ENCODE data around the gene HOXC5.

HOXC5 gene

GRCh38 chr12:54006559-54007220 lies 26.2 kb upstream of the HOXC5 start:
- DNase-seq (ENCODE audit: low read depth): no peak

GRCh38 chr12:54007538-54008259 lies 25.2 kb upstream of the HOXC5 start:
- no peak for DNase-seq (ENCODE audit: low read depth)

DNA sequence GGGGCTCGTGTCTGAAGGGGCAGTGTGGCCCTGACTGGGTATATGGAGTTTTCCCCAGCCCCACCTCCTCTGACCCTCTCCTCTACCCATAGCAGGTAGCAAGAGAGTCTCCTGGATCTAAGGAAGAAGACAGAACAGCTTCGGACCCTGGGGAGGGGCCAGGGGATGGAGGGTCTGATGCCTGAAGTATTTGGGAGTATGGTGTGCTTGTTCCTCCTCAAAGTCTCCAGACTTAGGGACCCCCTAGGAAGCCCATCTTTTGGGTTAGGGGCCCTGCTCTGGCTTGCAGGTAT lies 24.6 kb upstream of the HOXC5 start:
- DNase-seq (ENCODE audit: low read depth): no peak

DNA sequence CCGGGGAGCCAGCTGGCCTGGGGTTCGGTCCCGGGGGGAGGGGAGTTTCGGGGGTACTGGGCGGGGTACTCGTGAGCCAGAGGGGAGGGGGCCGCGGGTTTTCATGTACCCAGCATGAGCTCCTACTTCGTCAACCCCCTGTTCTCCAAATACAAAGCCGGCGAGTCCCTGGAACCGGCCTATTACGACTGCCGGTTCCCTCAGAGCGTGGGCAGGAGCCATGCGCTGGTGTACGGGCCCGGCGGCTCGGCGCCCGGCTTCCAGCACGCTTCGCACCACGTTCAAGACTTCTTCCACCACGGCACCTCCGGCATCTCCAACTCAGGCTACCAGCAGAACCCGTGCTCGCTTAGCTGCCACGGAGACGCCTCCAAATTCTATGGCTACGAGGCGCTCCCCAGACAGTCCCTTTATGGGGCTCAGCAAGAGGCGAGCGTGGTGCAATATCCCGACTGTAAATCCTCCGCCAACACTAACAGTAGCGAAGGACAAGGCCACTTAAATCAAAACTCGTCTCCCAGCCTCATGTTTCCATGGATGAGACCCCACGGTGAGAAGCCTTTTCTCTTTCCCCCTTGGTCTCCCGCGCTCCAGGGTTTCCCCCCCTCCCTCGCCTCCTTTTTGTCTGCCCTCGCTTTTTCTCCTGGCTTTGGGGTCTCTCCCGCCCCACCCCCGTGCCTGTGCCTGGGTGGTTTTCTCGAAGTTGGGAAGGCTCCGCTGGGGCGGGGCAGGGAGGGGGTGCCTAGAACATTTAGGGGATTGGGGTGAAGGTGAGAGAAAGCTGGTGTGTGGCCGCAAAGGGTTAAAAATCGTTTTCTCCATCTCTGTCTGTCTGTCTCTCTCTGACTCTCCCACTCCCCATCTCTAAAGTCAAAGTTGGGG lies 23.4 kb upstream of the HOXC5 start:
- DNase-seq (ENCODE audit: low read depth): no peak

- DNase-seq (ENCODE audit: low read depth): no peak
These were observed 22.5 kb upstream of the HOXC5 start for GRCh38 chr12:54010053-54010971.

DNA sequence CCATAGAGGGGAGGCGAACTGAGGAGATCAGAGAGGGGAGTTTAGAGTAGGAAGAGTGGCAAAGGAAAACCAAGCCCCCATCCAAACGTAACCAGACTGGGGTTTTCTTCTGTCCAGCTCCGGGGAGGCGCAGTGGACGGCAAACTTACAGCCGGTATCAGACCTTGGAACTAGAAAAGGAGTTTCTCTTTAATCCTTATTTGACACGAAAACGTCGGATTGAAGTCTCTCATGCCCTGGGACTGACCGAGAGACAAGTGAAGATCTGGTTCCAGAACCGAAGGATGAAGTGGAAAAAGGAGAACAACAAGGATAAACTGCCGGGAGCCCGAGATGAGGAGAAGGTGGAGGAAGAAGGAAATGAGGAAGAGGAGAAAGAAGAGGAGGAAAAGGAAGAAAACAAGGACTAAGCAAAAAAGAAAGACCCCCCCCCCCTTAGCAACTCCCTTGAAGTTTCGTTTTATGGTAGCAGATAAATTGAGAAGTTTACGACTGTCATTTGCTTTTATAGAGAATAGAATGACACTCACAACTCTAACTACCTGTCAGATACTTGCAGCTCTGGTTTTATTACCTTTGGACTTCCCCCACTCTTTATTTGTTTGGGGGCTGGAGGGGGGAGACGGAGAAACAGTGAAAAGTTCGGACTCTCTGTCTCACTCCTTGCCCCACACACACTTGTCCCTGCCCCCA lies 21.7 kb upstream of the HOXC5 start:
- DNase-seq (ENCODE audit: low read depth): no peak

DNA sequence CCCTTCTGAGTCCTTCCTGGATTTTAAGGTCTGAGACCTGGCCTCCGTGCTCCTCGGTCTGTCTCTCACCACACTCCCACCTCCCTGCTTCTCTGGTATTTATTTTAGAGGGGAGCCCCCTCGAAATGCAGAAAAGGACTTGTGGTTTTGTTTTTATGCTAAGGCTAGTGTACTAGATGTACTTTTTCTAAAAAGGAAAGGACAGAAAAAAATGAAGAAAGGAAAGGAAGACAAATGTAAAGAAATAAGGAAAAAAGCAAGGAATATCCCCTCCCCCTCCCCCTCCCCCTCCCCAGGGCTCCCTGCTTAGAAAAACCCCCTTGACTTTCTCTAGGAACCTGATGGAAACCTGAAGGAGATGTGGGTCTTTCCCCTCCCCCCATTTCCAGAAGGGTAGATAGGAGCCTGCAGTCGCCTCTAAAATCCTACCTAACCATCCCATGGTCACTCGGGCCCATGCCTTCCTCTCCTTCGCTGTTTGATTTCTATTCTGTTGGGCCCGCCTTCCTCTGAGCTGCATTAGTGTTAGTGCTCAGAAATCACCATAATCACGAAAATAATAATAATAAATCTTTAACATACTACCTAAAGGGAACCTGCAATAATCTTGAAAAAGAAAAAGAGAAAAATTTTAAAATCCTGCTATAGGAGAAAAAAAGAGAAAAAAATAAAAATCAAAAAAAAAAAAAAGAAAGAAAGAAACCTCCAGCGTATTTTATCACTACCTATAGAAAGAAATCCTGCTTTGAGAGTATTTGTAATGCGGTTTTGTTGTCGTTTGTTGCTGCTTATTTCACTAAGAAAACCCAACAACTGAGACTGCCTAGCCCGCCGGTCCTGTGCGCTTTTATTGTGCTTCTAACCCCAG lies 21.0 kb upstream of the HOXC5 start:
- DNase-seq (ENCODE audit: low read depth): no peak

DNA sequence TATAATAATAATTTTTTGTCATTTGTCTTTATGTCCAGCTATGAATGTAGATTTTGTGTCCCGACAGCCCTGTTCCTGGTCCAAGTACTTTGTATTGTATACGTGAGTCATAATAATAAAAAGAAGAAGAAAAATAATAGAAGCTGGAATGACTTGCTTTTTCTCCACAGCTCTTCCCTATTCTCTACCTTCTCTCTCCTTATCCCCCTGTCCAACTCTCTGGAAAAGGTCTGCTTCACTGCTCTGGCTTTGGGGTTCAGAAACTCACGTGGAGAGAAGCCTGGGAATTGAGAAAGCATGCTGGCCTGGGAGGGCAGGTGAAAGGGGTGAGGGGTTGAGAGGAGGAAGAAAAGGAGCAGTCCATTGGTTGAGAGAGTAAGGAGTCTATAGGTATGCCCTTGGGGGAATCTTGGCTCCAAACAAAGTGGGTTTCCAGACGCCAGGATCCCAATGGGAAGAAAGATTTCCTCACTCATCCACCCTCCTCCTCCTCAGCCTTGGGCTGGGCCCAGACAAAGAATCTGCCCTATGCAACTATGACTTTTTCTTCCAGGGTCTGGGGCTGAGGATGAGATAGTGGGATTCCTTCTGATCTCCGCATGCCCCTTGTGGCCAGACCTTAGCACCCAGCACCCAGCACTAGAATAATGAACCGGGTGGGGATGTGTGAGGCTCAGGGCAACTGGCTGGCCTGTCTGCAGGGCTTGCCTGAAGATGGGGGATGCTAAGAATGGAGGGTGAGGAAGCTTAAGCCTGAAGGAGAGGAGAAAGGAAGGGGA lies 20.0 kb upstream of the HOXC5 start:
- no peak for DNase-seq (ENCODE audit: low read depth)

- no peak for DNase-seq (ENCODE audit: low read depth)
These were observed 18.4 kb upstream of the HOXC5 start for GRCh38 chr12:54014377-54015017.

GRCh38 chr12:54015018-54015931 lies 17.6 kb upstream of the HOXC5 start:
- no peak for DNase-seq (ENCODE audit: low read depth)

- no peak for DNase-seq (ENCODE audit: low read depth)
These were observed 16.8 kb upstream of the HOXC5 start for GRCh38 chr12:54016051-54016450.

DNA sequence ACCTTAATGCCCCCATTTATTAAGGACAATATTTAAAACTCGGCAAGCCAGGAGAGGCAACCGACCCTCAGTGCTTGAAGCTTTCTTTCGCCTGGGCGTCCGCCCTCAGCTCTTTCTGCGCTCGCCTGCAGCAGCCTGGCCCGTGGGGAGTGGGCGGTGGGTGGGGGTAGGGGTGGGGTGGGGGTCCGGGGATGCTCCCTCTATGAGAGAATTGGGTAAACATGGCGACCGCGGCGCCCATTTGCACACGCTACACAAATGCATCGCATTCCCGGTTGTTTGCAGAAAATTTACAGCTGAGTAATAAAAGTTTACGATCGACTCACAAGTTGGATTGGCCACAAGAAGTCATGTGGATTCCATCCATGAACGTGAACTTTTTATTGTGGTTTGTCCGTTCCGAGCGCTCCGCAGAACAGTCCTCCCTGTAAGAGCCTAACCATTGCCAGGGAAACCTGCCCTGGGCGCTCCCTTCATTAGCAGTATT lies 16.3 kb upstream of the HOXC5 start:
- DNase-seq (ENCODE audit: low read depth): no peak

GRCh38 chr12:54017027-54017788 lies 15.6 kb upstream of the HOXC5 start:
- no peak for DNase-seq (ENCODE audit: low read depth)

DNA sequence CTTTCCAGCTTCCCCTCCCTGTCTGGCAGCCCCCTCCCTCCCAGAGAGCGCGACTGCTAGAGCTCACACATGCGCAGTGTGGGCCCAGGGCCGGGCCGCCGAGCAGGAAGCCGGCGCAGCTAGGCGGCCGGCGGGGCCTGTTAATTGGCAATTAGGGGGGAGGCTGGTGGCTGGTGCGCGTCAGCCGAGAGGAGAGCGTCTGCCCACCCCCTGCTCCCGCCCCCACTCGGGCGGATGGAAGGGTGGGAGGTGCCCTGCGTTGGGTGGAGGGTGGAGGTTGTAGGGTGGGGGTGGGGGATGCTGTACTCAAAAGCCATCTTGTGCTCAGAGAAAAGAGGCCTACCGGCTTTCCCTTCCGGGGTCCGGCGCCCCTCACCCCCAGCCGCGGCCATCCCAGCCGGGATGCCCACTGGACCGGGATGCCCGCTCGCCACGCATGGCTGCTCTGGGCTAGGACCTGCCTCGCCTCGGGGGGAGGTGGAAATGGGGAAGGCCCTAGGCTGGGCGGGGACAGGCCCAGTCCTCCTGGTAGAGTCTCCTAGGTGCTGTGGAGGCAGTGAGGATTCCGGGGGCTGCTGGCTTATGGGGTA lies 14.9 kb upstream of the HOXC5 start:
- DNase-seq (ENCODE audit: low read depth): no peak

DNA sequence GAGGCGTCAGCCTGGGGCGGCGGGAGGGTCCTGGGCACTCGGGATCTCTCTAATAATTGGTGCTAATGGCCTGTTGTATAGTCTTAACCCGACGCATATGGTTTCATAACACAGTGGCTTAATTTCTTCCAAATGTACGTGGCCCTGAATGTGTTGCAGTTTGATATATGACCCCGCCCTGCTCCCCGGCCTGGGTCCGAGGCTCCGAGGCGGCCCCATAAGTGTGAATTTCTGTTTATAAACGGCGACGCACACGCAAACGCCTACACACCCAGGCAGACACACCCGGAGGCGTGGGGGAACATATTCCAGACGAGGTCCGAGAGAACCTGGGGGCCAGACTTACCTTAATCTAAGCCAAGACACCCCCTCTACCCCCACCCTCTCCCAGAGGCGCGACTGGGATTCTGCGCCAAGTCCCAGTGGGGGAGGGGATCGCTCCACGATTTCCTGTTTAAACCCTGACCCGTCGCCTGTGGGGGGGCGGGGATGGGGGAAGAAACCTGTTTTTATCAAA lies 14.3 kb upstream of the HOXC5 start:
- no peak for DNase-seq (ENCODE audit: low read depth)

DNA sequence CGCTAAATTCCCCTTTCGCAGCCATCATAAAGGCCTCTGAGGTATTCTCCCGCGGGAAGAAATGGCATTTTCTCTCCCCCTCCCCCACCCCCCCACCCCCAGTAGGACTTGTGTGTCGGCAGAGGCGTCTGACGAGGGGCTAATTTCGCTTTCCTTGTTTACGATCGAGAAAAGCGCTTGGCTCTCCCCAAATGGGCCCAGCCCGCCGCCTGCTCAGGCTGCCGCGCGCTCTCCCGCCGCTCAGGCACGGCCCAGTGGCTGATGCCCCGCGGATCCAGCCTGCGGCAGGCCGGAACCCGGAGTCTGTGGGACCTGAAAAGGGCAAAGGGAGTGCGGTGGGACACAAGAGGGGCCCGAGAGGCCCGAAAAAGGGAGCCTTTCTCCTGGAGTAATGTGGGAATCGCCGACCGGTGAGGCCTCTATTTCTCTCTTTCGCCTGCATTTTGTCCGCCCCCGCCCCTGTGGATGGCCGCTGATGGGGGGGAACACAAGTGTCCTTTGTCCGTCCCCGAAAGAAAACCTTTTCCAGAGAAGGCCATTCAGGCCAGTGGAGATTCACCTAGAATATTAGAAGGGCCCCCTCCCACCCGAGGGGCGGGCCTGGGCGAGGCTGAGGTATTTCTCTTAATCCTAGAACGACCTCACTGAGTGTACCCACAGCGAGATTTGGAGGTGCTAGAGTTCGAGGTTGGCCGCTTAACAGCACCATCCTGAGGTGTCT lies 13.6 kb upstream of the HOXC5 start:
- DNase-seq (ENCODE audit: low read depth): no peak

Data from HS-5 (cell line).